GM12878 (cell line): ENCODE measurements around the gene NAA10. TPM values are rescaled to one million over a fixed set of nuclear protein-coding genes. Genes with fewer than 3 reads are reported as not detected.

Experiments used
- ATAC-seq: fragments of 200-7000 bp; cut with Tn5 transposase; 3 replicates; pipeline ENCODE4 v1.9.1; 2020; ENCODE audit warnings: mild to moderate bottlenecking, moderate library complexity
- BruUV-seq: library from RNA; stranded (reverse); fragments of 400-500 nt; replicated peaks from 2 replicates; lab custom pipeline; 2021; lab: Mats Ljungman, UMichigan
- CTCF ChIA-PET: fragments of 300-600 bp; sonication (Branson Sonifier 250); formaldehyde crosslinking; extraction: SDS; loops from one replicate; lab custom pipeline; 2021; ENCODE audit warnings: inconsistent platforms; lab: Yijun Ruan, JAX
- POLR2A ChIA-PET: fragments of 350-600 bp; formaldehyde crosslinking; extraction: SDS; loops from one replicate; lab custom pipeline; 2021; ENCODE audit warnings: inconsistent platforms; lab: Charles Lee
- RAD21 ChIA-PET: fragments of 300-600 bp; sonication (Branson Sonifier 250); formaldehyde crosslinking; loops from one replicate; lab custom pipeline; 2023; ENCODE audit warnings: antibody characterized with exemption; ENCODE audit not compliant: unreplicated experiment; lab: Charles Lee
- SMC1A ChIA-PET: fragments of 300-600 bp; sonication (Branson Sonifier 250); formaldehyde crosslinking; loops from one replicate; lab custom pipeline; 2023; ENCODE audit not compliant: unreplicated experiment, uncharacterized antibody; lab: Charles Lee
- DNase-seq: peaks from one replicate; pipeline ENCODE4 v3.0.0-alpha.2; 2011; ENCODE audit warnings: low read depth, low spot score
- FAIRE-seq: peaks from 3 replicates; lab custom pipeline; 2011; peaks lifted over from hg19 to GRCh38; lab: Jason Lieb, UNC
- H2AFZ ChIP-seq: 2 replicates; pipeline ENCODE4 v1.6.0; 2011; ENCODE audit warnings: low read depth, low read length, control low read depth; ENCODE audit not compliant: control insufficient read depth
- H3K27ac ChIP-seq: 2 replicates; pipeline ENCODE4 v1.5.1; 2011; ENCODE audit warnings: control low read depth; ENCODE audit not compliant: control insufficient read depth, insufficient read depth
- H3K27me3 ChIP-seq, 2 experiments: replicated peaks in 1 of 2; 2 replicates each; pipeline versions ENCODE4 v1.6.0 to v1.6.1; 2011; ENCODE audit warnings: low read length in 1 of 2; ENCODE audit not compliant: control insufficient read depth in 2 of 2, insufficient read depth in 2 of 2
- H3K36me3 ChIP-seq, 2 experiments: 2 replicates each; pipeline ENCODE4 v1.5.1; 2011; ENCODE audit warnings: low read length in 1 of 2; ENCODE audit not compliant: control insufficient read depth in 2 of 2, insufficient read depth in 2 of 2
- H3K4me1 ChIP-seq: 2 replicates; pipeline ENCODE4 v1.6.1; 2011; ENCODE audit warnings: mild to moderate bottlenecking, low read length, moderate library complexity, mixed read lengths; ENCODE audit not compliant: control insufficient read depth, insufficient read depth
- H3K4me2 ChIP-seq: 2 replicates; pipeline ENCODE4 v1.6.0; 2011; ENCODE audit warnings: control low read depth; ENCODE audit not compliant: control insufficient read depth, insufficient read depth
- H3K4me3 ChIP-seq: fragments of 200-600 bp; sonication (generic); 2 replicates; pipeline ENCODE4 v1.5.1; 2016
- H3K79me2 ChIP-seq: 2 replicates; pipeline ENCODE4 v1.6.0; 2011; ENCODE audit warnings: low read length; ENCODE audit not compliant: control insufficient read depth, insufficient read depth
- H3K9ac ChIP-seq: 2 replicates; pipeline ENCODE4 v1.8.0; 2011; ENCODE audit warnings: low read length, control low read depth, mixed read lengths; ENCODE audit not compliant: control insufficient read depth, insufficient read depth
- H3K9me3 ChIP-seq: replicated peaks from 3 replicates; pipeline ENCODE4 v1.5.1; 2011; ENCODE audit warnings: mild to moderate bottlenecking, low read length; ENCODE audit not compliant: control insufficient read depth, insufficient read depth
- H4K20me1 ChIP-seq: 2 replicates; pipeline ENCODE4 v1.6.0; 2011; ENCODE audit not compliant: control insufficient read depth, insufficient read depth
- BMI1 ChIP-seq: fragments of 450-650 bp; IDR thresholded peaks from 2 replicates; pipeline ENCODE4 v1.6.1; 2016; ENCODE audit warnings: mild to moderate bottlenecking, moderate library complexity, borderline replicate concordance
- KLF5 ChIP-seq: fragments of 450-650 bp; IDR thresholded peaks from 2 replicates; pipeline ENCODE4 v1.6.1; 2014; ENCODE audit warnings: mild to moderate bottlenecking; ENCODE audit not compliant: partially characterized antibody
- MEF2A ChIP-seq: IDR thresholded peaks from 2 replicates; pipeline ENCODE4 v1.6.1; 2011; ENCODE audit warnings: low read depth, mild to moderate bottlenecking, low read length, moderate library complexity; ENCODE audit not compliant: insufficient read depth
- MYB ChIP-seq: fragments of 150-350 bp; IDR thresholded peaks from 2 replicates; pipeline ENCODE4 v1.6.1; 2014; ENCODE audit warnings: mild to moderate bottlenecking, low read depth, low read length, borderline replicate concordance
- NFYB ChIP-seq: IDR thresholded peaks from 2 replicates; pipeline ENCODE4 v1.6.1; 2011; ENCODE audit warnings: low read depth, mild to moderate bottlenecking, low read length, improper control_type of control experiment, moderate library complexity; ENCODE audit not compliant: insufficient read depth
- RAD51 ChIP-seq: fragments of 450-650 bp; IDR thresholded peaks from 2 replicates; pipeline ENCODE4 v1.6.1; 2016; ENCODE audit warnings: moderate library complexity, mild to moderate bottlenecking, inconsistent platforms
- SPI1 ChIP-seq: IDR thresholded peaks from 2 replicates; pipeline ENCODE4 v1.6.1; 2011; ENCODE audit warnings: low read depth, mild to moderate bottlenecking, low read length, moderate library complexity, borderline replicate concordance; ENCODE audit not compliant: insufficient read depth
- WGBS: methylation state at CpG from one replicate; pipeline ENCODE4 v1.1.6; 2016; ENCODE audit warnings: low lambda C conversion rate; ENCODE audit not compliant: insufficient replicate concordance, insufficient coverage; ENCODE audit errors: missing lambda C conversion rate; 5-methylcytosine and 5-hydroxymethylcytosine counted together
- in situ Hi-C: fragments of 300-500 bp; cut with MboI; formaldehyde crosslinking; loops from 9 replicates; pipeline ENCODE4 v1.14.3; 2018; ENCODE audit warnings: mixed read lengths
- intact Hi-C: fragments of 100-400 bp; cut with micrococcal nuclease; formaldehyde crosslinking; loops from one replicate; pipeline ENCODE4 v1.14.2; 2022; ENCODE audit not compliant: unreplicated experiment
- polyA plus RNA-seq, 11 experiments: library from polyadenylated mRNA; depleted of rRNA in 4 of 11; unstranded in 6 of 11; stranded (reverse) in 5 of 11; fragments of >200 nt; fragmentation: Nextera tagmentation in 4 of 11; fragmentation: Illumina TruSeq in 1 of 11; extraction: Ambion mirVana in 4 of 11; extraction: Trizol in 1 of 11; gene quantifications; 1 replicate in 1 of 11; 2 replicates in 10 of 11; pipeline versions ENCODE4 v1.2.1 to v1.2.3, GENCODE V29; 2011 to 2016; ENCODE audit warnings: inconsistent platforms in 2 of 11, missing spikeins in 2 of 11, low read depth in 1 of 11
- total RNA-seq, 4 experiments: library from RNA; depleted of rRNA in 3 of 4; stranded (reverse); fragments of >200 nt in 3 of 4; fragmentation: Illumina TruSeq in 1 of 4; extraction: Trizol in 1 of 4; gene quantifications; 2 replicates each; pipeline versions ENCODE4 v1.2.1 to v1.2.3, GENCODE V29; 2013 to 2021
- TF ChIP-seq, protein P1 (sequence below): IDR thresholded peaks from 2 replicates; pipeline ENCODE4 v1.6.1; 2012; ENCODE audit warnings: improper control_type of control experiment, low read depth, low read length; ENCODE audit not compliant: insufficient replicate concordance

Gene NAA10
- total and polyA plus RNA-seq, 10 of the 15 experiments (the other 5 are each of a cell fraction or from before 2014, with no cell fraction given) = 7.9 to 212 (median 98.9) TPM

DNA sequence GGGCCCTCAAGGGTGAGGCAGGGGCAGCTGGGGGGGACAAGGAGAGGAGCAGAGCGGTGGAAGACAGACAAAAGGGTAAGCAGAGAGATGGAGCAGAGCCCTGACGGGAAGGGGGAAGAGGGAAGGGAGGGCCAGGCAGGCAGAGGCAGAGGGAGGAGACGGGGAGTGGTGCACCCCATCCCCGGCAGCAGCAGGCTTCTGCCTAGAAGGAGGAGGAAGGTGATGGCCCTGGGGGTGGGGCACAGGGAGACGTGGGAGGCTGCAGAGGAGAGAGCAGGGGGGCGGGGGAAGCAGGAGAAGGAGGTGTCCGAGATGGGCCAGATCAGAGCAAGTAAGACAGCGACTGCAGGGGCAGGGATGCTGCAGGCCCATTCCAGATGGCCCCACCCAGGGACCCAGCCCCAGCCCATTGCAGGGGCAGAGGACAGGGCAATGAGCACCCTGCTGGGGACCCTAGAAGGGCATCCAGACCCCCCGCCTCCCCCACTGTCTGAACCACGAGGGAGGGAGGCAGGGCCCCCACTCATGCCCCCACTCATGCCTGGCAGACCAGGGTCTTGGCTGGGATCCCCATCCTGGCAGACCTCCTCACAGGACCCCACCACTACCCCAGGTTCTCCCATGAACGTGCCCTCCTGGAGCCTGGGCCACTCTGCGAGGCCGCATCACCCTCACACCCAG, 51.5 kb downstream of the NAA10 start:
- FAIRE-seq = no peak
- CTCF ChIA-PET = no interaction called here
- TF ChIP-seq KLF5 = no peak
- TF ChIP-seq RAD51 = no peak
- TF ChIP-seq MYB = no peak
- TF ChIP-seq MEF2A = no peak
- no peak for TF ChIP-seq BMI1
- no peak for TF ChIP-seq SPI1
- no peak for TF ChIP-seq NFYB
- TF ChIP-seq, protein P1, sequence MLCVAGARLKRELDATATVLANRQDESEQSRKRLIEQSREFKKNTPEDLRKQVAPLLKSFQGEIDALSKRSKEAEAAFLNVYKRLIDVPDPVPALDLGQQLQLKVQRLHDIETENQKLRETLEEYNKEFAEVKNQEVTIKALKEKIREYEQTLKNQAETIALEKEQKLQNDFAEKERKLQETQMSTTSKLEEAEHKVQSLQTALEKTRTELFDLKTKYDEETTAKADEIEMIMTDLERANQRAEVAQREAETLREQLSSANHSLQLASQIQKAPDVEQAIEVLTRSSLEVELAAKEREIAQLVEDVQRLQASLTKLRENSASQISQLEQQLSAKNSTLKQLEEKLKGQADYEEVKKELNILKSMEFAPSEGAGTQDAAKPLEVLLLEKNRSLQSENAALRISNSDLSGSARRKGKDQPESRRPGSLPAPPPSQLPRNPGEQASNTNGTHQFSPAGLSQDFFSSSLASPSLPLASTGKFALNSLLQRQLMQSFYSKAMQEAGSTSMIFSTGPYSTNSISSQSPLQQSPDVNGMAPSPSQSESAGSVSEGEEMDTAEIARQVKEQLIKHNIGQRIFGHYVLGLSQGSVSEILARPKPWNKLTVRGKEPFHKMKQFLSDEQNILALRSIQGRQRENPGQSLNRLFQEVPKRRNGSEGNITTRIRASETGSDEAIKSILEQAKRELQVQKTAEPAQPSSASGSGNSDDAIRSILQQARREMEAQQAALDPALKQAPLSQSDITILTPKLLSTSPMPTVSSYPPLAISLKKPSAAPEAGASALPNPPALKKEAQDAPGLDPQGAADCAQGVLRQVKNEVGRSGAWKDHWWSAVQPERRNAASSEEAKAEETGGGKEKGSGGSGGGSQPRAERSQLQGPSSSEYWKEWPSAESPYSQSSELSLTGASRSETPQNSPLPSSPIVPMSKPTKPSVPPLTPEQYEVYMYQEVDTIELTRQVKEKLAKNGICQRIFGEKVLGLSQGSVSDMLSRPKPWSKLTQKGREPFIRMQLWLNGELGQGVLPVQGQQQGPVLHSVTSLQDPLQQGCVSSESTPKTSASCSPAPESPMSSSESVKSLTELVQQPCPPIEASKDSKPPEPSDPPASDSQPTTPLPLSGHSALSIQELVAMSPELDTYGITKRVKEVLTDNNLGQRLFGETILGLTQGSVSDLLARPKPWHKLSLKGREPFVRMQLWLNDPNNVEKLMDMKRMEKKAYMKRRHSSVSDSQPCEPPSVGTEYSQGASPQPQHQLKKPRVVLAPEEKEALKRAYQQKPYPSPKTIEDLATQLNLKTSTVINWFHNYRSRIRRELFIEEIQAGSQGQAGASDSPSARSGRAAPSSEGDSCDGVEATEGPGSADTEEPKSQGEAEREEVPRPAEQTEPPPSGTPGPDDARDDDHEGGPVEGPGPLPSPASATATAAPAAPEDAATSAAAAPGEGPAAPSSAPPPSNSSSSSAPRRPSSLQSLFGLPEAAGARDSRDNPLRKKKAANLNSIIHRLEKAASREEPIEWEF = no peak
- TF ChIP-seq, all 136 proteins: peak for 0
- Histone ChIP-seq H3K9me3 (no peaks in the 10 kb centered on the region), H3K4me3 (no peak overlapping the region), H4K20me1 (no peaks in the 10 kb centered on the region), H3K4me2 (no peak overlapping the region), H3K4me1 (no peaks in the 10 kb centered on the region; the same call in 1 of the 2 replicates), H3K27ac (no peak overlapping the region), H2AFZ (no peak overlapping the region), H3K27me3 (peaks cover 0 to 2% of the 10 kb centered on the region in 2 experiments; a peak in 3 of 4 replicates), H3K36me3 (no peaks in the 10 kb centered on the region), H3K79me2 (no peaks in the 10 kb centered on the region), H3K9ac (no peak overlapping the region)
- intact Hi-C loops = no loop called here
- SMC1A ChIA-PET = no interaction called here
- WGBS = 37% methylated on average over 10 of the region's 13 CpGs
- POLR2A ChIA-PET = no interaction called here
- no peak for DNase-seq
- no peak for ATAC-seq
- in situ Hi-C loops = no loop called here
- RAD21 ChIA-PET = no interaction called here
- no TSS peak for BruUV-seq
